Panc1 (cell line): ENCODE data around the gene KLF5.

Source experiments
- POLR2AphosphoS5 ChIP-seq: IDR thresholded peaks from 2 replicates; pipeline ENCODE4 v1.6.1; 2012; ENCODE audit warnings: mild to moderate bottlenecking, low read depth, low read length, moderate library complexity
- REST ChIP-seq, 2 experiments: IDR thresholded peaks; 2 replicates each; pipeline ENCODE4 v1.6.1; 2011 to 2012; ENCODE audit warnings: low read depth in 2 of 2, control low read depth in 1 of 2, low read length in 1 of 2, mild to moderate bottlenecking in 1 of 2, moderate library complexity in 1 of 2; ENCODE audit not compliant: insufficient read depth in 1 of 2
- SIN3A ChIP-seq: IDR thresholded peaks from 2 replicates; pipeline ENCODE4 v1.6.1; 2012; ENCODE audit warnings: low read depth, mild to moderate bottlenecking, low read length, moderate library complexity, borderline replicate concordance; ENCODE audit not compliant: insufficient read depth
- TCF7L2 ChIP-seq: IDR thresholded peaks from 2 replicates; pipeline ENCODE4 v1.6.1; 2011; ENCODE audit warnings: mild to moderate bottlenecking, low read depth, low read length, inconsistent platforms
- TF ChIP-seq, protein P1 (sequence below): fragments of 450-650 bp; IDR thresholded peaks from 2 replicates; pipeline ENCODE4 v1.5.1; 2017; ENCODE audit warnings: mild to moderate bottlenecking

DNA sequence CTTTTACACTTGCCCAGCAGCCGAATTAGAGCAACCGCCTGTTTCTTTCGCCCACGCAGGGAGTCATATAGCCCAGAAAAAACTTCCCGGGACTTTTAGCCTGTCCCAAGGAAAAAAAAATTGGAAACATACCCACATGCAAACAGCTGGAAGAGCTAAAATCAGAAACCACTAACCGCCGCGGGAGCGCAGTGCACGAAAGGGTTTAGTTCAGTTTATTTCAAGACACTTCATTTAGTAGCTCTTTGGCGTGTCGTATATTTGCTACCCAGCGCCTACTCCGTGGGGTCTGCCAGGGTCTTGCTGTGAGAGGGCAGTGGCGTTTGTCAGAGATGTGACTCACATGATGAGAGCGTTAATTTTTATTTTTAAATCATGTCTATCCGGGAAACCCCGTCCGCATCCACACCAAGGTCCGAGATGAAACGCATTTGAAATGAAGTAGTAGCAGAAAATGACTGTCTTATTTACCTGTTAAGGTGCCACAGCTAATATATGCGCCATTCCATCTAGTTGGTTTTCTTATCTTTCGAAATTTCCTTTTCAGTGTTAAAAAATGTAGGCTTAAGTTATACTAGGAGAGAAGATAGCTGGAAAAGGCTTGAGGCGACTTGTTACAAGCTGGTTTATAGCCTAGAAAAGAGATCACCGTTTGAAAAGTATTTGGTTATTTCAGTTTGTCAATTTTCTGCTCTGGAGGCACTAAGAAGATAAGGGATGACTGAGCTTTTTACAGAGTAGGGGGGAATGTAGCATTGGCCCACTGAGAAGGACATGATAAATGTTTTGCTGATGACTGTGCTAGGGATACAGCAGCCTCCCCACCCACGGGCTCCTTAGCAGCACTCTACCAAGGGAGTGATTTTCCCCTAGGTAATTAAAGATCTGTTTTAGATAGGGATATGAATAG, 1.7 kb downstream of the KLF5 start:
- TF ChIP-seq, protein P1, sequence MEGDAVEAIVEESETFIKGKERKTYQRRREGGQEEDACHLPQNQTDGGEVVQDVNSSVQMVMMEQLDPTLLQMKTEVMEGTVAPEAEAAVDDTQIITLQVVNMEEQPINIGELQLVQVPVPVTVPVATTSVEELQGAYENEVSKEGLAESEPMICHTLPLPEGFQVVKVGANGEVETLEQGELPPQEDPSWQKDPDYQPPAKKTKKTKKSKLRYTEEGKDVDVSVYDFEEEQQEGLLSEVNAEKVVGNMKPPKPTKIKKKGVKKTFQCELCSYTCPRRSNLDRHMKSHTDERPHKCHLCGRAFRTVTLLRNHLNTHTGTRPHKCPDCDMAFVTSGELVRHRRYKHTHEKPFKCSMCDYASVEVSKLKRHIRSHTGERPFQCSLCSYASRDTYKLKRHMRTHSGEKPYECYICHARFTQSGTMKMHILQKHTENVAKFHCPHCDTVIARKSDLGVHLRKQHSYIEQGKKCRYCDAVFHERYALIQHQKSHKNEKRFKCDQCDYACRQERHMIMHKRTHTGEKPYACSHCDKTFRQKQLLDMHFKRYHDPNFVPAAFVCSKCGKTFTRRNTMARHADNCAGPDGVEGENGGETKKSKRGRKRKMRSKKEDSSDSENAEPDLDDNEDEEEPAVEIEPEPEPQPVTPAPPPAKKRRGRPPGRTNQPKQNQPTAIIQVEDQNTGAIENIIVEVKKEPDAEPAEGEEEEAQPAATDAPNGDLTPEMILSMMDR: no peak
- TF ChIP-seq REST (IDR thresholded peaks at IDR 0.05; ENCODE audit: insufficient read depth in 1 of 2, low read depth in 2 of 2, low read length in 1 of 2) (no peak), SIN3A (no peak), POLR2AphosphoS5 (no peak), TCF7L2 (no peak)
